ENCODE measurements around the gene ZBTB32. TPM values are rescaled to one million over a fixed set of nuclear protein-coding genes. Genes with fewer than 3 reads are reported as not detected.

ZBTB32 gene
- total RNA-seq, 2 donors from 2014 or later: not detected

DNA sequence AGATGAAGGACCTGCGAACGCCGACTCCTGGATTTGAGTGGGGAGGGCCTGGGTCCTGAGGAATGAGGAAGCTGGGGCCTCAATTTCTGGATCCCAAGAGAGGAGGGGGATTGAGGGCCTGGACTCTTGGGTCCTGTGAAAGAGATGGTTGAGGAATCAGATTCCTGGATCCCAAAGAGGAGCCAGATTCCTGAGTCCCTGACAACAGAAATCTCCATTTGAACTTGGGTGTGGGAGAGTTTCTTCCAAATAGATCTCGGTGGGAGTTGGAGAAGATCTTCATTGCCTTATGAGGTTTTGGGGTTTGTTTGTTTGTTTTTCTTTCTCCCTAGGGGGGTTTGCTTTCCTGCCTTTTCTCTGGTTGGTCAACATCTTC is 41.7 kb downstream of the ZBTB32 start:
- Histone ChIP-seq H3K4me3 (ENCODE audit: low read length) (peak overlapping the region; percentile 98), H3K4me1 (ENCODE audit: control insufficient read depth, insufficient read depth, low read length) (no peaks in the 10 kb centered on the region), H3K9ac (ENCODE audit: extremely low read depth, low read length, poor library complexity, severe bottlenecking) (peak overlapping the region; percentile 99), H3K36me3 (ENCODE audit: control insufficient read depth, insufficient read depth, low read length) (peaks cover 3% of the 10 kb centered on the region), H3K9me3 (ENCODE audit: control insufficient read depth, low read length) (no peaks in the 10 kb centered on the region), H3K27me3 (ENCODE audit: control insufficient read depth, insufficient read depth, low read length, poor library complexity, severe bottlenecking) (no peaks in the 10 kb centered on the region), H3K27ac (ENCODE audit: low read depth, low read length) (no peak overlapping the region)
- Mint-ChIP-seq H3K27me3 (ENCODE audit: insufficient read depth) (no peaks in the 10 kb centered on the region), H3K27ac (peak overlapping the region; percentile 100), H3K9me3 (no peaks in the 10 kb centered on the region), H3K36me3 (ENCODE audit: low read depth) (peaks cover 9% of the 10 kb centered on the region), H3K4me1 (peaks cover 10% of the 10 kb centered on the region), H3K4me3 (peak overlapping the region; percentile 82)
- TF ChIP-seq, protein P1, sequence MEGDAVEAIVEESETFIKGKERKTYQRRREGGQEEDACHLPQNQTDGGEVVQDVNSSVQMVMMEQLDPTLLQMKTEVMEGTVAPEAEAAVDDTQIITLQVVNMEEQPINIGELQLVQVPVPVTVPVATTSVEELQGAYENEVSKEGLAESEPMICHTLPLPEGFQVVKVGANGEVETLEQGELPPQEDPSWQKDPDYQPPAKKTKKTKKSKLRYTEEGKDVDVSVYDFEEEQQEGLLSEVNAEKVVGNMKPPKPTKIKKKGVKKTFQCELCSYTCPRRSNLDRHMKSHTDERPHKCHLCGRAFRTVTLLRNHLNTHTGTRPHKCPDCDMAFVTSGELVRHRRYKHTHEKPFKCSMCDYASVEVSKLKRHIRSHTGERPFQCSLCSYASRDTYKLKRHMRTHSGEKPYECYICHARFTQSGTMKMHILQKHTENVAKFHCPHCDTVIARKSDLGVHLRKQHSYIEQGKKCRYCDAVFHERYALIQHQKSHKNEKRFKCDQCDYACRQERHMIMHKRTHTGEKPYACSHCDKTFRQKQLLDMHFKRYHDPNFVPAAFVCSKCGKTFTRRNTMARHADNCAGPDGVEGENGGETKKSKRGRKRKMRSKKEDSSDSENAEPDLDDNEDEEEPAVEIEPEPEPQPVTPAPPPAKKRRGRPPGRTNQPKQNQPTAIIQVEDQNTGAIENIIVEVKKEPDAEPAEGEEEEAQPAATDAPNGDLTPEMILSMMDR (conservative IDR thresholded peaks at IDR 0.05): no peak
- no peak for DNase-seq
- 4 to 24% methylated on average over 3 to 4 of the region's 4 CpGs for WGBS, 2 experiments (ENCODE audit: insufficient coverage in 1 of 2, insufficient read length in 1 of 2)

DNA sequence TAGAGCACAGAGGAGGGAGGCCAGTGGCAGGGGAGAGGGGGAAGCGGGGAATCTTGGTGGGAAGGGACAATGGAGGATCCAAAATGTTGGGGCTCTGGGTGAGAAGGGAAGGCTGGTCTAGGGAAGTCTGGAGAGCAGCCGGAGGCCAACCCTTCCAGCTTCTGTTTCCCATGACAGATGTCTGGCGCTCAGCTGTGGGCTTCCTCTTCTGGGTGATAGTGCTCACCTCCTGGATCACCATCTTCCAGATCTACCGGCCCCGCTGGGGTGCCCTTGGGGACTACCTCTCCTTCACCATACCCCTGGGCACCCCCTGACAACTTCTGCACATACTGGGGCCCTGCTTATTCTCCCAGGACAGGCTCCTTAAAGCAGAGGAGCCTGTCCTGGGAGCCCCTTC is 42.2 kb downstream of the ZBTB32 start:
- peaks cover 3% of the 10 kb centered on the region for H3K36me3 ChIP-seq (ENCODE audit: control insufficient read depth, insufficient read depth, low read length)
- H3K4me3 ChIP-seq (ENCODE audit: low read length): peak overlapping the region; percentile 98
- H3K4me1 ChIP-seq (ENCODE audit: control insufficient read depth, insufficient read depth, low read length): no peaks in the 10 kb centered on the region
- TF ChIP-seq, protein P1 (conservative IDR thresholded peaks at IDR 0.05): no peak
- Mint-ChIP-seq H3K27ac (peak overlapping the region; percentile 100), H3K4me3 (peak overlapping the region; percentile 82), H3K4me1 (peaks cover 10% of the 10 kb centered on the region), H3K27me3 (ENCODE audit: insufficient read depth) (no peaks in the 10 kb centered on the region), H3K36me3 (ENCODE audit: low read depth) (peaks cover 9% of the 10 kb centered on the region), H3K9me3 (no peaks in the 10 kb centered on the region)
- H3K9me3 ChIP-seq (ENCODE audit: control insufficient read depth, low read length): no peaks in the 10 kb centered on the region
- H3K27ac ChIP-seq (ENCODE audit: low read depth, low read length): no peak overlapping the region
- H3K9ac ChIP-seq (ENCODE audit: extremely low read depth, low read length, poor library complexity, severe bottlenecking): peak overlapping the region; percentile 99
- H3K27me3 ChIP-seq (ENCODE audit: control insufficient read depth, insufficient read depth, low read length, poor library complexity, severe bottlenecking): no peaks in the 10 kb centered on the region
- DNase-seq: no peak
- 86 to 96% methylated on average over 4 to 5 of the region's 5 CpGs for WGBS, 2 experiments (ENCODE audit: insufficient coverage in 1 of 2, insufficient read length in 1 of 2)

DNA sequence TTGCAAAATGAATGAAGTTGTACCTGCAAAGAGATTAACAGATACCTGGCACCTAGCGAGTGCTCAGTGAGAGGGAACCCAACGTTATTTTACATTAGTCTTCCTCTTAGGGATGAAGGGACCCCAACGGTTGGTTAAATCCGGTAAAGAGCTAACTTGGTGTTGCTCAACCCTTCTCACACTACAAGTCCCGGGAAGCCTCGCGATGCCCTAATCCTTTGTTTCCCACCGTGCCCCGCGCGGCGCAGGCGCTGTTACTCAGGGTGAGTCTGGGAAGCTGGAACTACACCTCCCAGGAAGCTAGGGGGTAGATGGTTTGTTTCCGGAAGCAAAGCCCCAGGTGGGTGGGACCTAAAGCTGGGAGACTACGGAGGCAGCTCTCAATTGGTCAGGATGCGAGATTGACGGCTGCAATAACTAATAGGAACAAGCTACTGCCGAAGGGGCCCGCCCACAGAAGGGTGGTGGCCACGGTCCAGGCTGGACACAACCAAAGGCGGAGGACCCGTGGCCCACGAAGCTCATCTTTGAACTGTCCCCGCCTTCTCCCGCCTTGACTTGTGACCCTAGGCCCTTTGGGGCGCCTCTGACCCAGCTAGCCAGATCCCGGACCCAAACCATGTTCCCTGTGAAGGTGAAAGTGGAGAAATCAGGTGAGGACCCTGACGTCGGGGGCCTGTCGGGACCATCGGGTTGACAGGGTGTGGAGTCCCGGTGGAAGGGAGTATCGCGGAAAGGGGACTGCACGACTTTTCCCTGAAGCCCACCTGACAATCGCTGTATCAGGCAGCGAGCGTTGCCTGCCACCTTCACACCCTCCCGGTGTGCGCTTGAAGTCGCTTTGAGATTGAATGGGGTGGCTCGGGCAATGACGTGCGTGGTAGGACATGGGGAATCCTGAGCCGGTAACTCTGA is 44.0 kb downstream of the ZBTB32 start, which contains the start of gene LIN37:
LIN37 (plus strand) TSS at position 471 of the 915 bp plus-strand sequence; CDS start at position 620, 149 bp downstream.
- Mint-ChIP-seq H3K36me3 (ENCODE audit: low read depth) (peaks cover 2% of the 10 kb centered on the region), H3K27ac (peak within 1 kb of the TSS; percentile 95), H3K27me3 (ENCODE audit: insufficient read depth) (no peaks in the 10 kb centered on the region), H3K4me3 (peak within 1 kb of the TSS; percentile 91), H3K9me3 (no peaks in the 10 kb centered on the region), H3K4me1 (peaks cover 10% of the 10 kb centered on the region)
- TF ChIP-seq, protein P1 (conservative IDR thresholded peaks at IDR 0.05): no peak
- WGBS, 2 experiments (ENCODE audit: insufficient coverage in 1 of 2, insufficient read length in 1 of 2): 3% methylated on average over 19 to 44 of the region's 45 CpGs
- DNase-seq: peak; percentile 100
- Histone ChIP-seq H3K4me3 (ENCODE audit: low read length) (peak within 1 kb of the TSS; percentile 92), H3K36me3 (ENCODE audit: control insufficient read depth, insufficient read depth, low read length) (peaks cover 6% of the 10 kb centered on the region), H3K9ac (ENCODE audit: extremely low read depth, low read length, poor library complexity, severe bottlenecking) (peak within 1 kb of the TSS; percentile 65), H3K9me3 (ENCODE audit: control insufficient read depth, low read length) (no peaks in the 10 kb centered on the region), H3K27me3 (ENCODE audit: control insufficient read depth, insufficient read depth, low read length, poor library complexity, severe bottlenecking) (no peaks in the 10 kb centered on the region), H3K4me1 (ENCODE audit: control insufficient read depth, insufficient read depth, low read length) (no peaks in the 10 kb centered on the region), H3K27ac (ENCODE audit: low read depth, low read length) (no peak within 1 kb of the TSS)
